ENCODE data around the gene DPEP3. TPM values are rescaled to one million over a fixed set of nuclear protein-coding genes. Genes with fewer than 3 reads are reported as not detected.

Gene DPEP3
- not detected in 2 replicates for total RNA-seq

GRCh38 chr16:67979955-67980678, at the start of gene DPEP3:
TSS of gene DPEP3 (minus strand) at chr16:67980499. CDS start at chr16:67980380, 119 bp downstream.

GRCh38 chr16:68022728-68023537, 42.6 kb upstream of the DPEP3 start, which contains the start of the genes DDX28 and DUS2:
TSS of gene DDX28 (minus strand) at chr16:68023232. CDS start at chr16:68023202, 30 bp downstream.
TSS of gene DUS2 (plus strand) at chr16:68023284. CDS start at chr16:68038024, 14,740 bp downstream.

GRCh38 chr16:68015681-68016080, 35.4 kb upstream of the DPEP3 start, which contains the start of gene DPEP2NB:
TSS of gene DPEP2NB (minus strand) at chr16:68015911. CDS start at chr16:68015770, 141 bp downstream.

DNA sequence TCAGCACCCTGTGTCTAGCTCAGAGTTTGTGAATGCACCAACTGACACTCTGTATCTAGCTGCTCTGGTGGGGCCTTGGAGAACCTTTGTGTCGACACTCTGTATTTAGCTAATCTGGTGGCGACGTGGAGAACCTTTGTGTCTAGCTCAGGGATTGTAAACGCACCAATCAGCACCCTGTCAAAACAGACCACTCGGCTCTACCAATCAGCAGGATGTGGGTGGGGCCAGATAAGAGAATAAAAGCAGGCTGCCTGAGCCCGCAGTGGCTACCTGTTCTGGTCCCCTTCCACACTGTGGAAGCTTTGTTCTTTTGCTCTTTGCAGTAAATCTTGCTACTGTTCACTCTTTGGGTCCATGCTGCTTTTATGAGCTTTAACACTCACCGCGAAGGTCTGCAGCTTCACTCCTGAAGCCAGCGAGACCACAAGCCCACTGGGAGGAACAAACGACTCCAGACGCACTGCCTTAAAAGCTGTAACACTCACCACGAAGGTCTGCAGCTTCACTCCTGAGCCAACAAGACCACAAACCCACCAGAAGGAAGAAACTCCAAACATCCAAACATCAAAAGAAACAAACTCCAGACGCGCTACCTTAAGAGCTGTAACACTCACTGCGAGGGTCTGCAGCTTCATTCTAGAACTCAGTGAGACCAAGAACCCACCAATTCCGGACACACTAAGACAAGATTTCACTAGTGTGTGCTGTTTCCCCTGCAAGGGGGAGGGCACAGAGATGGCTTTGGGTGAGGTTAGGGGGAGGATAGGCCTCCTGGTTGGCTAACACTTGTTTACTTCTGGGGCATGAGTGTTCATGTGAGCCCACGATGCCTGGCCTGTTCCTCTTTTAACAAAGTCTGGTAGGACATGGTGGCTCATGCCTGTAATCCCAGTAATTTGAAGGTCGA, 18.7 kb upstream of the DPEP3 start, which contains the start of gene DPEP2:
DPEP2 (minus strand) TSS at position 706 of the 910 bp plus-strand sequence. CDS start 6,272 bp downstream, outside the sequence.

GRCh38 chr16:67968400-67969253, 11.7 kb downstream of the DPEP3 start, which contains the start of gene SLC12A4:
TSS of gene SLC12A4 (minus strand) at chr16:67968637. CDS start at chr16:67968553, 84 bp downstream.

DNA sequence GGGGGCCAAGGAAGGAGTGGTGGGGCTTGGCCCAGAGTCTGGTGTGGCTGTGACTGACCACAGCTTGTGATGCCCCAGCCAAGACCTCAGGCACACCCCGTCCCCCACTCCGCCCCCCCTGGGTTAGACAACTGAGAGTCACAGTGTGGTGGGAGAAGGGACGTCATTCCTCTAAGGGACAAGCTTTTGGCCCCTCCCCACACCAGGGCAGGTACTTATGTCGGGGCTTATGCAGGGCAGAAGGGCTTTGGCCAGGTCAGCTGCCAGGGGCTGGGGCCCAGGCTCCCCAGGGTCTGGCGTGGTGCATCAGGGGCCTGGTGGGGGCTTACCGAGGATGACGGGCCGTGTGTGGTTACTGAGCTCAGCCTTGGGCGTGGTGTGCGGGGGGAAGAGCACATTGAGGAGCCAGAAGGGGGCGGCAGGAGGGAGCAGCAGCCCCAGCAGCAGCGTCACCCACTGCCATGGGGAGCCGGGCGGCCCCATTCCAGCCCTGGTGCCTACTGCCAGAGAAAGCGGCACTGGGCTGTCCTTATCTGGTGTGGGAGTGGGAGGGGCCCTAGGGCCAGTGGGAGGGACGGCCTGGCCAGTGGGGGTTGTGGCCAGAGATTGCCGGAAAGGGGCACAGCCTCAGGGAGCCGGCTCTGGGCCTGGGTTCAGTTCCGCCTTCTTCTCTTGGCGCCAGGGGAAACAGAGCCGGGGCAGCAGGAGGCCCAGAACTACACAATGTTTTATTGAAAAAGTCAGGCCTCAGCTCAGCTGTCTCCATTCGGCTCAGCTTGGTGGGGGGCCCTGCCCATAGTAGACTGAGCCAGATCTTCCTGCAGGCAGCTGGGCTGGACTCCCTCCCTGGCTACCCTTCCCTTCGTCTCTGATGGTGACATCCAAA, 36.4 kb downstream of the DPEP3 start, which contains the start of gene LCAT:
LCAT (minus strand) TSS at position 502 of the 886 bp plus-strand sequence; CDS start at position 483, 19 bp downstream.

DNA sequence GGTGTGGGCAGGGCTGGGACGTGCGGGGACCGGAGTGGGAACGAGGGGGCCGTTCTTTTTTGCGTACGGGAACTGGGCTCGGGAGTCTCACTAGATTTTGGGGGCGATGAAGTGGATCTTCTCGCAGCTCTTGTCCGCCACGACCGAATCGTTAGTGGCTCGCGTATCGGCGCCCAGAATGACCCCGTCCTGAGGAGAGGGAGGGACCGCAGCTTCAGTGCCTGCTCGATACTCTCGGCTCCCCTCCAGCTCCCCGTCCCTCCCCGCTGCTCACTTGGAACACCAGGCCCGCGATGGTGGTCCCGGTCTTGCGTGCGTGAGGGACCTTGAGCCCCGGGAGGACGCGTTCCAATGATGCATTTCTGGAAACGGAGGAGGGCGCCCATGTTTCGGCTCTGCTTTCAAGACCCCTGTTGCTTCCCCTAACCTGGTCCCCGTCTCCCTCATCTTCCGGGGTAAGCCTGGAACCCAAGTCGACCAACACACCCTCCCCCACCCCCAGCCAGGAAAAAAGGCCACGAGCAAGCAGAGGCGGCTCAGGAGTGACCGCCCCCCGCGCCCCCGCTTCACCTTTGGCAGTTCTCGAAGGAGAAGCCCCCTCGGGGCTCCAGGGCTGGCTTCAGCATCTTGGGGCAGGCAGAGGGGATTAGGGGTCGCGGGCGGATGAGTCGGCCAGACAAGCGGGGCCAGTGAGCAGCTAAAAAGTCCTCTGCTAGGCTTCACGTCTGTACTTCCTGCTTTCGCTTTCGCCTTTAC, 44.0 kb downstream of the DPEP3 start, which contains the start of gene PSMB10:
PSMB10 (minus strand) TSS at position 727 of the 756 bp plus-strand sequence; CDS start at position 626, 101 bp downstream.

DNA sequence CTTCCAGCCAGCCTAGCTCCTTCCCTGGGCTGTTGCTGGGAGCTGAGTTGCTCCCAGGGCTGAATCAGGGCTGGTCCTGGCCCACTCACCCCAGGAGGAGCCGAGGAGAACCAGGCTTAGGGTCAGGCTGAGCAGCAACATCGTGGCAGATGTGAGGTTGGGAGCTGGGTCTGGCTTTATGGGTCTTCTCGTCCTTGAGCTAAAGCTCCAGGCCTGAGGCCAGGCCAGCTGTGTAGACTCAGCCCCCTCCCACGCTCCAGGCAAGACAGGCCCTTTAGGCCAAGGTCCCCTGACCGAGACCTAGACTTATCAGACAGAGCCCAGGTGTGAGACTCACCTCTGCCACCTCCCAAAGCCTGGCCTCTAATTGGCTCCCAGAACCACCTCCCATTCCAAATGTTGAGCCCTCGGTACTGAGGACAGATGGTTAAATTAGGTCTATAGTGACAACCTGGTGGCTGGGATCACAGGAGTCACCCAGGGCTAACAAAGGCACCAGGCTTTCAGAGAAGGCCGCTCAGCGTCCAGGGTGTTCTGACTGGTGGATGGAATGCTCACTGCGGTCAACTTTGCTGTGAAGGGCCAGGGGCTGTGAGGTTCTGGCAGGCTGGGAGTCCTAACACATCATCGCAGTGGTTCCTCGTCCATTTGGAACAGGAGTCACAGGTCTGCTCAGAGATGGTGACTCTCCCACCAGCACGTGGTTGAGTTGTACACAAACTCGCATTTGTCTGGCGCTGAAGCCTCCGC, 48.4 kb downstream of the DPEP3 start, which contains the start of gene CTRL:
CTRL (minus strand) TSS at position 151 of the 750 bp plus-strand sequence; CDS start at position 141, 10 bp downstream.

Other genes with a start within 250 kb of the DPEP3 start
- gene RANBP10, start 173.9 kb downstream of the DPEP3 start, total RNA-seq: 3.1 and 3.8 TPM in 2 replicates
- gene TSNAXIP1, start 173.6 kb downstream of the DPEP3 start, total RNA-seq: 0.38 and 1.1 TPM in 2 replicates
- 34.7 and 39.5 TPM in 2 replicates for gene THAP11, start 138.2 kb downstream of the DPEP3 start, total RNA-seq
- gene NUTF2, start 133.6 kb downstream of the DPEP3 start, total RNA-seq: 153 and 331 TPM in 2 replicates
- gene CENPT, start 132.8 kb downstream of the DPEP3 start, total RNA-seq: 24.2 and 40.6 TPM in 2 replicates
- 32.7 and 59.4 TPM in 2 replicates for gene EDC4, start 107.4 kb downstream of the DPEP3 start, total RNA-seq
- not detected in 2 replicates for gene NRN1L, start 95.6 kb downstream of the DPEP3 start, total RNA-seq
- 13.5 and 14.8 TPM in 2 replicates for gene PSKH1, start 87.2 kb downstream of the DPEP3 start, total RNA-seq
- gene CTRL, start 48.6 kb downstream of the DPEP3 start, total RNA-seq: 0.56 and 0.96 TPM in 2 replicates
- 47.9 and 55.8 TPM in 2 replicates for gene PSMB10, start 43.6 kb downstream of the DPEP3 start, total RNA-seq
- gene LCAT, start 36.4 kb downstream of the DPEP3 start, total RNA-seq: 3.1 and 8.5 TPM in 2 replicates
- 103 and 122 TPM in 2 replicates for gene SLC12A4, start 11.9 kb downstream of the DPEP3 start, total RNA-seq
- gene DPEP2, start 19.0 kb upstream of the DPEP3 start, total RNA-seq: under 0.01 TPM in 1 of 2 replicates, not detected in the other
- not detected in 2 replicates for gene DPEP2NB, start 35.4 kb upstream of the DPEP3 start, total RNA-seq
- gene DDX28, start 42.7 kb upstream of the DPEP3 start, total RNA-seq: 6.2 and 10.2 TPM in 2 replicates
- gene DUS2, start 42.8 kb upstream of the DPEP3 start, total RNA-seq: 14.4 and 23.2 TPM in 2 replicates
- 9.2 and 12.1 TPM in 2 replicates for gene NFATC3, start 104.9 kb upstream of the DPEP3 start, total RNA-seq

Data from regular cardiac myocyte (primary cell).